Esophagus squamous epithelium (tissue), 4 donors: ENCODE data around the gene SCAI.
"Not testable (repeated sequence)": the region's sequence is repeated elsewhere in the genome, so short reads cannot be mapped to it uniquely, and the experiment has no call there.

Experiments used
- CTCF ChIP-seq, 6 experiments: fragments of 450-650 bp in 4 of 6; fragments of 200-600 bp in 2 of 6; sonication (generic) in 2 of 6; IDR thresholded peaks; one replicate each; pipeline ENCODE4 v1.5.1; 2016 to 2019; ENCODE audit warnings: antibody characterized with exemption in 6 of 6, mild to moderate bottlenecking in 4 of 6, moderate library complexity in 4 of 6
- POLR2A ChIP-seq, 4 donors: fragments of 450-650 bp; IDR thresholded peaks; one replicate each; pipeline ENCODE4 v1.6.1; 2017; ENCODE audit warnings: antibody characterized with exemption in 4 of 4, mild to moderate bottlenecking in 4 of 4, moderate library complexity in 3 of 4

- not testable (repeated sequence) for TF ChIP-seq CTCF, POLR2A (IDR thresholded peaks at IDR 0.05)
Observed at GRCh38 chr9:125179776-125180175, 36.4 kb upstream of the SCAI start.
